ENCODE measurements around the gene SH2D4B. TPM values are rescaled to one million over a fixed set of nuclear protein-coding genes. Genes with fewer than 3 reads are reported as not detected.
"Not testable (repeated sequence)": the region's sequence is repeated elsewhere in the genome, so short reads cannot be mapped to it uniquely, and the experiment has no call there.

The SH2D4B gene
- polyA plus RNA-seq, 3 donors from 2014 or later: not detected

DNA sequence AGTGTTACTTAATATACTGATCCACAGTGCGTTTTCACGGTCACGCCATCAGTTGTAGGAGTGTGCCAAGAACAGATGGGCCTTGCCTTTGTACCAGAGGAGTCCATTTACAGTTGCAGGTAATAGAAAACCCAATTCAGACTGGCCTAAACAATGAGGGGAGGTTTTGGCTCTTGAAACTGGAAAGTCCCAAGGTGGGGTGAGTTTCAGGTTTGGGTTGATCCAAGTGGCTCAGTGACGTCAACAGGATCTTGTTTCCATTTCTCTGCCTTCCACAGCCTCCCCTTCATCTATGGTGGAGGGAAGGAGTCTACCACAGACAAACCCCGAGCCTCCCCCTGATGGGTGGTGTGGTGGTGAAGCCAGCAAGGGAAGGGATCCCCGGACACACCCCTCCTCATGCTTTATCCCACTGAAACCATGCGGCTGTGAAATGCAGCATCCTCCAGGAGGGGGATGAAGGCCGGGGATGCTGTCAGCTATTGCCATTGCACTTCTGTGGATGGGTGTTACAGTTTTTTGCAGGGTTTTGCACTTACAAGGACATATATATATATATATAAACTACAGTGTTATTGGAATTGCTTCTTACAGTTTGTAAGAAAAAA, 14.8 kb upstream of the SH2D4B start:
- Mint-ChIP-seq H3K4me1 (peaks cover 66 to 69% of the 10 kb centered on the region in 2 donors), H3K9me3 (no peaks in the 10 kb centered on the region), H3K36me3 (peaks cover 3 to 16% (median 5%) of the 10 kb centered on the region in 3 donors), H3K27me3 (ENCODE audit: low read depth in 3 of 3) (peaks cover 2 to 17% (median 7%) of the 10 kb centered on the region in 3 donors), H3K4me3 (no peak overlapping the region), H3K27ac (peak overlapping the region in 5 of 6 donors; percentile 4 to 70 (median 31))
- no peak for DNase-seq

DNA sequence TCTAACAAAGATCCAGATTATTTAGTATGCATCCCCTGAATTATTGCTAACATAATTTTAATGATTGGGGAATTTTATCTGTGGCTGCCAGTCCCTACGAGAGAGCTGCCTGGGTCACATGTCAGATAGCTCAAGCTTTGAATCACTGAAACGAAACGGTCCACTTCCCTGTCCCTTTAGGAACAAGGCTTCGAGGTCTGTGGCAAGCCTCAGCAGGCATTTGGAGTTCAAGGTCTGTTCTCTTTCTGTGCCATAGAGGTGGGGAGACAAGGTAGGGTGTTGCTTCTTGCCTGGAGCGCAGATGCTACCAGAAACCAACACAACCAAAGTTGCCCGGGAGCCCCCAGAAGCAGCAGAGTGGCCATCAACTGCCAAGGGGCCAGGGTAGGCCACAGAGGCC, 13.9 kb upstream of the SH2D4B start:
- H3K27me3 Mint-ChIP-seq (ENCODE audit: low read depth in 3 of 3): peaks cover 2 to 15% (median 7%) of the 10 kb centered on the region in 3 donors
- H3K9me3 Mint-ChIP-seq: no peaks in the 10 kb centered on the region
- DNase-seq: no peak
- H3K4me3 Mint-ChIP-seq: peak overlapping the region in 1 of 5 donors; percentile 32
- peaks cover 2 to 11% (median 2%) of the 10 kb centered on the region in 3 donors for H3K36me3 Mint-ChIP-seq
- peaks cover 65 to 69% of the 10 kb centered on the region in 2 donors for H3K4me1 Mint-ChIP-seq
- peak overlapping the region; percentile 40 to 81 (median 77) for H3K27ac Mint-ChIP-seq

DNA sequence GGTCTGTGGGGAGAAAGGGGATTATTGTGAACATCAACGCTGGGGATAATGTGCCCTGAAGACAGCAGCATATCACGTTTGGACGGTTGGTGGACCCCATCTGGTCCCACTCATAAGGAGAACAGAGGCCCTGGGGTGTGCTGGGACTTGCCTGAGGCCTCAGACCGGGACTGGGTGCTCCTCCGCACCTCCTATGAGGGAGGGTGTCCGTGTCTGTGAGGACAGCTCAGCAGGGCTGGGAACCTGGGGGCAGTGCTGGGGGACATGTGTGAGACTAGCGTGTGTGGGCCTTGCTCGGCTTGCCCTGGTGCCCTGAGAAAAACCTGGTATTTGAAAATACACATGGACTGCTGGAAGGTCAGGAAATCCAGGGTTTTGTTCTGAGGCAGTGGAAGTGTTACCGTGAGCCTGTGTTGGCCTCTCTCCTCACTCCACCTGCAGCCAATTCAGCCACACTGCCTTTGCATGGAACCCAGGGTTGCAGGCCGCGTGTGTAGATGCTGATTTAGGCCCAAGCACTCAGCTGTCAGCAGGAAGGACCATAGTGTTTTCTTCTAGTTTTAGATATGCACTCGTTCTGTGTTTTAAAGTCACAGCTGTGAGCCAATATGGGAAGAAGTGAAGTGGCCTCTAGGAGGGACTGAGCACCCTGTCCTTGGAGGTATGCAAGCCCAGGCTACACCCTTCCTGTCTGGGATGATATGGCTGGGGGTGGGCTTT, 13.4 kb upstream of the SH2D4B start:
- Mint-ChIP-seq H3K4me1 (peaks cover 65 to 69% of the 10 kb centered on the region in 2 donors), H3K4me3 (no peak overlapping the region), H3K27ac (peak overlapping the region in 5 of 6 donors; percentile 64 to 81 (median 77)), H3K36me3 (peaks cover 0 to 6% (median 0%) of the 10 kb centered on the region in 3 donors), H3K9me3 (no peaks in the 10 kb centered on the region), H3K27me3 (ENCODE audit: low read depth in 3 of 3) (peaks cover 2 to 12% (median 7%) of the 10 kb centered on the region in 3 donors)
- no peak for DNase-seq

DNA sequence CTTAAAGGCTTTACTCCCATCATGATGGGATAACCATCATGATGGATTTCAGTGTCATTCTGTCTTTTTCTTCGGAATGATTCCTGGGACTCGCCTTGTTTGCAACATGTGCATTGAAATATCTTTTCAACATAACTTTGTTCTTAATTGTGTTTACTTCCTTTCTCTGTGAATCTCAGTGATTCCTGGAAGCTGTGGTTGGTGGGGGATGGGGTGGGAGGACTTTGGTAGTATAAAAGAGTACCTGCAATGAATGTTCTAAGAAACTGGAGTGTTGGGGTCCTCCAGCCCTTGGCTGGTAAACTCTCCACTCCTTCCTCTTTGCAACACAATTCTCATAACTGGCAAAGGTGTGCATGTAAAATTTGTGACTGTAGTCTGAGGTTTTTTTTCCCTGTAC, 11.5 kb upstream of the SH2D4B start:
- Mint-ChIP-seq H3K36me3 (no peaks in the 10 kb centered on the region), H3K27me3 (ENCODE audit: low read depth in 3 of 3) (peaks cover 2 to 7% (median 5%) of the 10 kb centered on the region in 3 donors), H3K9me3 (no peaks in the 10 kb centered on the region), H3K4me1 (peaks cover 65 to 71% of the 10 kb centered on the region in 2 donors), H3K27ac (peak overlapping the region in 5 of 6 donors; percentile 20 to 90 (median 63)), H3K4me3 (no peak overlapping the region)
- no peak for DNase-seq

DNA sequence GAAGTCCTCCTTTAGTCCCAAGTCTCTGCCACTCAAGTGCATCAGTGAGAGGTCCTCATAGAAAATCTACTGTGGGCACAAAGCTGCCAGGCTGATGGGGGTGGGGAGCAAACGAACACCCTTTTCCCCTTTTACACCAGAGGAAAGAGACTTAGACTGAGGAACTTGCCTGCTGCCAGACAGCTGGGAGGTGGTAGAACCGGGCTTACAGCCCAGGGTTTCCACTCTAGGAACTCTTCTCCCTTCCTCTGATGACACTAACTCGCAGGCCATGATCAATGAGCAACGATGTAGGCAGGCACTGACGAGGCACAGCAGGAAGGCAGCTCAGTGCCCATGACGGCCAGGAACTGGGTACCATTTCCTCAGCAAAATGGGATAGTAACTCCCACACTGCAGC, 11.0 kb upstream of the SH2D4B start:
- no peak for DNase-seq
- Mint-ChIP-seq H3K36me3 (no peaks in the 10 kb centered on the region), H3K9me3 (no peaks in the 10 kb centered on the region), H3K27ac (peak overlapping the region in 1 of 6 donors; percentile 53), H3K4me3 (no peak overlapping the region), H3K4me1 (peaks cover 68 to 76% of the 10 kb centered on the region in 2 donors), H3K27me3 (ENCODE audit: low read depth in 3 of 3) (peaks cover 2 to 7% (median 5%) of the 10 kb centered on the region in 3 donors)

DNA sequence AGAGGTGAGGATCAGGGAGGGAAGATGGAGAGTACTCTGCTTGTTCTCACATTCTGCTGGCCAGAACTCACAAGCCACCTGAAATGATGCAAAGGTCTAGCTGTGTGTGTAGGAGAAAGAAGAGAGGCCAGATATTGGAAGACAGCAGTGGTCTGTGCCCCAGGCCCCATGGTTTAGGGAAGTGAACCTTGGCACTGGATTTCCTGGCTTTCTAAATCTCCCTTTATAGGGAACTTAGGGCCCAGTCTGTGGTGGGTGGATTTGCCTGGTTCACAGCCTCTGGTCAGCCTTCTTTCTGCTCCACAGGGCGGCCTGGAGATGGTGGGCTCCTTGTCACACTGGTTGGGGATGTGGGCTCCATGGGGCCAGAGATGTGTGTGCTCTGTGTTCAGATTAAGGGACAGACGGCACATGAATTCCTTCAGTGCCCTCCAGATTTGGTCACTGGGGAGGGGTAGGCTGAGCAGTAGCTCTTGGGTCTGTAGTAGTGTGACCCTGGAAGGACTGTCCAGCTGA, 9.5 kb upstream of the SH2D4B start:
- Mint-ChIP-seq H3K27ac (peak overlapping the region in 3 of 6 donors; percentile 30 to 73 (median 38)), H3K9me3 (no peaks in the 10 kb centered on the region), H3K36me3 (no peaks in the 10 kb centered on the region), H3K4me3 (no peak overlapping the region), H3K4me1 (peaks cover 64 to 79% of the 10 kb centered on the region in 2 donors), H3K27me3 (ENCODE audit: low read depth in 3 of 3) (peaks cover 4 to 7% (median 5%) of the 10 kb centered on the region in 3 donors)
- DNase-seq: no peak

DNA sequence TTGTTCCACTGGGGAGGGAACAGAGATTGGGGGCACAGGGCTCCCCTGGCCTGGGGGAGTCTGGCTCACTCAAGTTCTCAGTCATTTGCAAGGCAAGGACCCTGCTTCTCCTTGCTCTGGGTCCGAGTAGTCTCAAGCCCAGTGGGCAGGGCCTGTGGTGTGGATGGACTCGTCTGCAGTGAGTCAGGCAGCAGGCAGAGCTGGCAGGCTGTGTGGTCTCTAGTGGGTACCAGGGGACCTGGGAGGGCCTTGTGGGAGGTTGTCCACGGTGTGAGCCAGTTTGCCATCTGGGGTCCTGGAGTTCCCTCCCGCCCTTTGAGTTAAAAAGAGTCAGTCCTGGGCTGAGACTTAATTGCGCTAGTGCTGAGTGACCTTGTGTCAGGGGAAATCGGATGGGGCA, 8.8 kb upstream of the SH2D4B start:
- no peak for DNase-seq
- H3K4me1 Mint-ChIP-seq: peaks cover 60 to 73% of the 10 kb centered on the region in 2 donors
- peaks cover 3 to 5% (median 4%) of the 10 kb centered on the region in 3 donors for H3K27me3 Mint-ChIP-seq (ENCODE audit: low read depth in 3 of 3)
- H3K36me3 Mint-ChIP-seq: no peaks in the 10 kb centered on the region
- H3K9me3 Mint-ChIP-seq: no peaks in the 10 kb centered on the region
- peak overlapping the region in 5 of 6 donors; percentile 41 to 73 (median 72) for H3K27ac Mint-ChIP-seq
- peak overlapping the region in 1 of 5 donors; percentile 20 for H3K4me3 Mint-ChIP-seq

DNA sequence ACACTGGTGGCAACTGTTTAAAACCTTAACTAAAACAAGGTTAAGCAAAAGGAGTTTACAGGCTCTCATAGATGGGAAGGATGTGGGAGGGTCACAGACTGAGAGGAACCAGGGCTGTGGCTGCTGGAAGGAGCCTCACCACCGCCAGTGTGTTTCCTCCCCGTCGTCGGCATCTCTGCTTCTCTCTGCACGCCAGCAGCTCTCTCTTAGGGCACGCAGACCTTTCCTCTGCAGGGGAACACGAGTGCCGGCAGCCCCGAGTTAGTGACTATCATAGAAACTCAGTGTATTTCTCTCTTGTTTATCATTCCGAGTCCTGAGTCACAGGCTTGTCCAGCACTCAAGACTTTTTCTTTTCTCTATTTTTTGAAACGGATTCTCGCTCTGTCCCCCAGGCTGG, 8.1 kb upstream of the SH2D4B start:
- H3K4me1 Mint-ChIP-seq: peaks cover 53 to 66% of the 10 kb centered on the region in 2 donors
- H3K27ac Mint-ChIP-seq: peak overlapping the region; percentile 34 to 73 (median 66)
- H3K9me3 Mint-ChIP-seq: no peaks in the 10 kb centered on the region
- peak overlapping the region; percentile 25 to 65 (median 53) for H3K4me3 Mint-ChIP-seq
- peaks cover 0 to 4% (median 2%) of the 10 kb centered on the region in 3 donors for H3K27me3 Mint-ChIP-seq (ENCODE audit: low read depth in 3 of 3)
- peak in 2 of 3 donors; percentile 13 to 24 for DNase-seq
- H3K36me3 Mint-ChIP-seq: no peaks in the 10 kb centered on the region

DNA sequence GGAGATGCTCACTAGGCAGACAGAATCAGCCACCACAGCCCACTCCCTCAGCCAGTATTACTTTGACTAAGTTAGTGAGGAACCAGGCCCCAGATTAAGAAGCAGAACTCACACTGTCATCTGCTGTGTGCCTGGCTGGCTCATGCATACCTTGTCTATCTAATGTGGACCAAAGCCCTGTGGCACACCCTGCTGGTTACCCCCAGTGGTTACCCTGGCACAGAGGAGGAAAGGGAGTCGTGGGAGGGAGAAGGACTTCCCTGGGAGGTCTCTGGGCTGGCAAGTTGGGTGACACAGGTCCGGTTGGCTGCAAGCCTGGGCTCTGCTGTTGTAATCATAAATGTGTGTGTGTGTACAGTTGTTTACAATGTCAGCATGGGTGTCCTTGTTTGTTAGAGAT, 7.5 kb upstream of the SH2D4B start:
- Mint-ChIP-seq H3K27me3 (ENCODE audit: low read depth in 3 of 3) (peaks cover under 1 to 4% (median 2%) of the 10 kb centered on the region in 3 donors), H3K27ac (peak overlapping the region in 2 of 6 donors; percentile 40 to 72), H3K4me3 (peak overlapping the region in 2 of 5 donors; percentile 40 to 61), H3K9me3 (no peaks in the 10 kb centered on the region), H3K4me1 (peaks cover 50 to 61% of the 10 kb centered on the region in 2 donors), H3K36me3 (no peaks in the 10 kb centered on the region)
- DNase-seq: no peak

DNA sequence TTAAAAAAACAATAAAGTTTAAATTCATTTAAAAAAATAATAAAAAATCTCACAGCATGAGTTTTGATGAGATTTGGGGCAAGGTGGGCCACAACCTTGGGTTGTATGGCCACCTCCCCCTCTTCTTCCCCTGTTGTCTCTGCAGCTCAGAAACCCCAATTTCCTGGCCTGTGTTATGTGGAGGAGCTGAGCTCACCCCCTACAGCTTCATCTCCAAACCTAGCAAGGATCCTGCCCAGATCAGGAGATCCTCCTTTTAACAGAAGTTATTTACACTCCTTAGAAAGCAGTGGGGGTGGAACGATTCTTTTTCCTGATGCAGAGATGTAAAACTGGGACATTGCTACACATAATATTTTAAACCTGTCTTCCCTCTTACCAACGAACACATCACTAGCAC, 6.9 kb upstream of the SH2D4B start:
- no peak for DNase-seq
- no peaks in the 10 kb centered on the region for H3K9me3 Mint-ChIP-seq
- peaks cover 0 to 3% (median 0%) of the 10 kb centered on the region in 3 donors for H3K36me3 Mint-ChIP-seq
- H3K27me3 Mint-ChIP-seq (ENCODE audit: low read depth in 3 of 3): peaks cover 4 to 5% (median 4%) of the 10 kb centered on the region in 3 donors
- H3K27ac Mint-ChIP-seq: peak overlapping the region in 4 of 6 donors; percentile 8 to 28 (median 12)
- H3K4me1 Mint-ChIP-seq: peaks cover 48 to 60% of the 10 kb centered on the region in 2 donors
- peak overlapping the region in 3 of 5 donors; percentile 7 to 57 (median 51) for H3K4me3 Mint-ChIP-seq

DNA sequence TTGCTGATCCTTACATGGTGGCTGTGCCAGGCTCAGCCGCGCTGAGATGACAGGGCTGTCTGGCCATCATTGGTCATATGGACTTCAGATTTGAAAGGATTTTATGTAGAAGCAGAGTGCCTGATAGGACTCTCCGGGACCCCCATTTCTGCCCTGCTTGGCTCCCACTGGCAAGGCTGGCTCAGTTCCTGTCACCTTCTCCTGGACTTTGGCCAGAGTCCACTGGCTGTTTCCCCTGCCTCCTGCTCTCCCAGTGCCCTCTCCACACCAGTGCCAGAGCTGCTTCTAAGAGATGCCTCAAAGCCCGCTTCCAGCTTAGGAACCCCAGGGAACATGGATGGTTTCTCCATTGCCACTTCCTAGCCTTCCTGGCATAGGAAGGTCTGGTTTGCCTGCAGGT, 5.1 kb upstream of the SH2D4B start:
- no peak for DNase-seq
- Mint-ChIP-seq H3K36me3 (peaks cover 0 to 3% (median 0%) of the 10 kb centered on the region in 3 donors), H3K4me1 (peaks cover 45 to 48% of the 10 kb centered on the region in 2 donors), H3K27ac (peak overlapping the region in 3 of 6 donors; percentile 10 to 40 (median 28)), H3K4me3 (no peak overlapping the region), H3K9me3 (no peaks in the 10 kb centered on the region), H3K27me3 (ENCODE audit: low read depth in 3 of 3) (peaks cover 2 to 4% (median 3%) of the 10 kb centered on the region in 3 donors)

DNA sequence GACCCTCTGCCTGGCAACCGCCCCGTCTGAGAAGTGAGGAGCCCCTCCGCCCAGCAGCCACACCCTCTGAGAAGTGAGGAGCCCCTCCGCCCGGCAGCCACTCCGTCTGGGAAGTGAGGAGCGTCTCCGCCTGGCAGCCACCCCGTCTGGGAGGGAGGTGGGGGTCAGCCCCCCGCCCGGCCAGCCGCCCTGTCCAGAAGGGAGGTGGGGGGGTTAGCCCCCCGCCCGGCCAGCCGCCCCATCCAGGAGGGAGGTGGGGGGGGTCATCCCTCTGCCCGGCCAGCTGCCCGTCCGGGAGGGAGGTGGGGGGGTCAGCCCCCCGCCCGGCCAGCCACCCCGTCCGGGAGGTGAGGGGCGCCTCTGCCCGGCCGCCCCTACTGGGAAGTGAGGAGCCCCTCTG, 3.6 kb upstream of the SH2D4B start:
- not testable (repeated sequence) for H3K27ac Mint-ChIP-seq; DNase-seq; H3K36me3 Mint-ChIP-seq; H3K27me3 Mint-ChIP-seq (ENCODE audit: low read depth in 3 of 3); H3K4me3 Mint-ChIP-seq; H3K9me3 Mint-ChIP-seq
- peaks cover 35 to 38% of the 10 kb centered on the region in 2 donors for H3K4me1 Mint-ChIP-seq

DNA sequence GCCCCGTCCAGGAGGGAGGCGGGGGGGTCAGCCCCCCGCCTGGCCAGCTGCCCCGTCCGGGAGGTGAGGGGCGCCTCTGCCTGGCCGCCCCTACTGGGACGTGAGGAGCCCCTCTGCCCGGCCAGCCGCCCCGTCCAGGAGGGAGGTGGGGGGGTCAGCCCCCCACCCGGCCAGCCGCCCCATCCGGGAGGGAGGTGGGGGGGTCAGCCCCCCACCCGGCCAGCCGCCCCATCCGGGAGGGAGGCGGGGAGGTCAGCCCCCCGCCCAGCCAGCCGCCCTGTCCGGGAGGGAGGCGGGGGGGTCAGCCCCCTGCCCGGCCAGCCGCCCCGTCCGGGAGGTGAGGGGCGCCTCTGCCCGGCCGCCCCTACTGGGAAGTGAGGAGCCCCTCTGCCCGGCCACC, 3.1 kb upstream of the SH2D4B start:
- H3K27me3 Mint-ChIP-seq (ENCODE audit: low read depth in 3 of 3); DNase-seq; H3K36me3 Mint-ChIP-seq; H3K27ac Mint-ChIP-seq; H3K4me3 Mint-ChIP-seq; H3K9me3 Mint-ChIP-seq: not testable (repeated sequence)
- H3K4me1 Mint-ChIP-seq: peaks cover 29 to 32% of the 10 kb centered on the region in 2 donors

Data from immature natural killer cell (primary cell).